Astrocyte (in vitro differentiated cells and primary cell): Measurements from ENCODE around the gene LMCD1.

Experiments
- EZH2 ChIP-seq: IDR thresholded peaks from 2 replicates; pipeline ENCODE4 v1.6.1; 2012; ENCODE audit warnings: mild to moderate bottlenecking, low read length, inconsistent platforms; ENCODE audit not compliant: insufficient read depth
- TF ChIP-seq, protein P1 (sequence below): IDR thresholded peaks from 2 replicates; pipeline ENCODE4 v1.5.1; 2011; ENCODE audit warnings: low read depth, mild to moderate bottlenecking, inconsistent platforms, low read length, moderate library complexity; ENCODE audit not compliant: insufficient read depth

DNA sequence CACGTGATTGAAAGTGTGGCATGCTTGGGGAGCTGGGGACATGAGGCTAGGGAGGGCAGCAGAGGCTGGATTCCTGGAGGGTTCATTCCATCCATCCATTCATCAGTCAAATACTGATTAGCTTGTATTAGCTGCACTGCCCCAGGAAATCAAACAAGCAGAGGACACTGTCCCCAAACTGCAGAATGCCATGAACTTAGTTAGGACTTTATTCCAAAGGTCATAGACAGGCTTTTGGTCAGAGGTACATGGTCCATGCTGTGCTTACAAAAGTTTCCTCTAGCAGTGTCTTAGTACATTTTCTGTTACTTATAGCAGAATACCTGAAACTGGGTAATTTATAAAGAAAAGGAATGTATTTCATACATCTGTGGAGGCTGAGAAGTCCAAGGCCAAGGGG, 47.7 kb downstream of the LMCD1 start:
- TF ChIP-seq EZH2 = no peak
- TF ChIP-seq, protein P1, sequence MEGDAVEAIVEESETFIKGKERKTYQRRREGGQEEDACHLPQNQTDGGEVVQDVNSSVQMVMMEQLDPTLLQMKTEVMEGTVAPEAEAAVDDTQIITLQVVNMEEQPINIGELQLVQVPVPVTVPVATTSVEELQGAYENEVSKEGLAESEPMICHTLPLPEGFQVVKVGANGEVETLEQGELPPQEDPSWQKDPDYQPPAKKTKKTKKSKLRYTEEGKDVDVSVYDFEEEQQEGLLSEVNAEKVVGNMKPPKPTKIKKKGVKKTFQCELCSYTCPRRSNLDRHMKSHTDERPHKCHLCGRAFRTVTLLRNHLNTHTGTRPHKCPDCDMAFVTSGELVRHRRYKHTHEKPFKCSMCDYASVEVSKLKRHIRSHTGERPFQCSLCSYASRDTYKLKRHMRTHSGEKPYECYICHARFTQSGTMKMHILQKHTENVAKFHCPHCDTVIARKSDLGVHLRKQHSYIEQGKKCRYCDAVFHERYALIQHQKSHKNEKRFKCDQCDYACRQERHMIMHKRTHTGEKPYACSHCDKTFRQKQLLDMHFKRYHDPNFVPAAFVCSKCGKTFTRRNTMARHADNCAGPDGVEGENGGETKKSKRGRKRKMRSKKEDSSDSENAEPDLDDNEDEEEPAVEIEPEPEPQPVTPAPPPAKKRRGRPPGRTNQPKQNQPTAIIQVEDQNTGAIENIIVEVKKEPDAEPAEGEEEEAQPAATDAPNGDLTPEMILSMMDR = no peak
